Left renal pelvis (tissue), 4 donors: ENCODE measurements around the gene PLCH2. TPM values are rescaled to one million over a fixed set of nuclear protein-coding genes. Genes with fewer than 3 reads are reported as not detected.

Experiments used
- DNase-seq, 4 donors: peaks; one replicate each; pipeline ENCODE4 v3.0.0-alpha.2; 2013; ENCODE audit warnings: low read depth in 4 of 4, low spot score in 3 of 4
- polyA plus RNA-seq, 4 donors: library from polyadenylated mRNA; unstranded; fragments of 120-200 nt; gene quantifications; one replicate each; pipeline ENCODE4 v1.2.1, GENCODE V29; 2013; ENCODE audit not compliant: insufficient read length in 4 of 4

PLCH2 gene
- polyA plus RNA-seq, 4 donors = 0.38 to 1.9 (median 1.3) TPM

GRCh38 chr1:2553871-2554620, 78.0 kb downstream of the PLCH2 start:
- DNase-seq = no peak

- no peak for DNase-seq
Observed at GRCh38 chr1:2554621-2555387, 78.7 kb downstream of the PLCH2 start.

Other genes with a start within 250 kb of the PLCH2 start
- 10 to 100 TPM; 51.6 to 83.7 (median 57.2) TPM for gene SKI, start 248.0 kb upstream of the PLCH2 start, polyA plus RNA-seq
- gene MORN1, start 84.7 kb upstream of the PLCH2 start, polyA plus RNA-seq = 10 to 100 TPM in 2 of 4 donors, 1 to 10 TPM in 2; 7.9 to 16.7 (median 11.1) TPM
- 100 to 1,000 TPM; 103 to 139 (median 125) TPM for gene RER1, start 84.4 kb upstream of the PLCH2 start, polyA plus RNA-seq
- 10 to 100 TPM; 12.4 to 29.9 (median 20.1) TPM for gene PEX10, start 63.7 kb upstream of the PLCH2 start, polyA plus RNA-seq
- 10 to 100 TPM; 22.5 to 31.2 (median 26.0) TPM for gene PANK4, start 50.3 kb downstream of the PLCH2 start, polyA plus RNA-seq
- under 1 TPM; 0.14 to 0.41 (median 0.30) TPM for gene HES5, start 54.0 kb downstream of the PLCH2 start, polyA plus RNA-seq
- gene TNFRSF14, start 80.1 kb downstream of the PLCH2 start, polyA plus RNA-seq = 10 to 100 TPM; 15.9 to 26.3 (median 20.2) TPM
- 10 to 100 TPM; 16.9 to 48.1 (median 36.5) TPM for gene PRXL2B, start 110.5 kb downstream of the PLCH2 start, polyA plus RNA-seq
- gene MMEL1, start 156.7 kb downstream of the PLCH2 start, polyA plus RNA-seq = 1 to 10 TPM in 3 of 4 donors, under 1 TPM in 1; 0.10 to 3.9 (median 2.5) TPM